NCI-H187 (cell line): ENCODE results near the gene ATAD5.
"Not testable (repeated sequence)": the region's sequence is repeated elsewhere in the genome, so short reads cannot be mapped to it uniquely, and the experiment has no call there.

Experiments used
- DNase-seq, 2 experiments: peaks; one replicate each; lab custom pipeline; 2025; lab: John Stamatoyannopoulos, UW

Gene ATAD5

GRCh38 chr17:30910151-30910550, 78.4 kb downstream of the ATAD5 start:
- not testable (repeated sequence) for DNase-seq

GRCh38 chr17:30913955-30914354, 82.2 kb downstream of the ATAD5 start:
- DNase-seq: no peak

GRCh38 chr17:30915833-30916611, 84.3 kb downstream of the ATAD5 start:
- DNase-seq: no peak

DNA sequence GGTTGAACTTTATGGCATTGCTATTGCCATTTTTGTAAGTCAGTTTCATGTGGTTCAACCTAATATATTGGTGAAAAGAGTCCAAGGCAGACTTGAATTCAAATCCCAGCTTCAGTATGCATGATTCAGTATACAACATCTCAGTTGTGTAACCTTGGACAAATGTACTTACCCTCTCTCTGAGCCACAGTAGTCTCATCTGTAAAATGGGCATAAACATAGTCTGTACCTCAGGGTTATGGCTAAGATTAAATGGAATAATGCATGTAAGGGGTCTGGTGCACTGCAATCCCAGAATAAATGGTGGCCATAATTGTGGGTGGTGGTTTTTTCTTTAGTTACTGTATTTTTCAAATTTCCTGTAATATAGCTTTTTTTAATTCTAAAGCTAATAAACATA, 85.3 kb downstream of the ATAD5 start:
- DNase-seq: no peak

GRCh38 chr17:30920282-30920681, 88.5 kb downstream of the ATAD5 start:
- DNase-seq: no peak

DNA sequence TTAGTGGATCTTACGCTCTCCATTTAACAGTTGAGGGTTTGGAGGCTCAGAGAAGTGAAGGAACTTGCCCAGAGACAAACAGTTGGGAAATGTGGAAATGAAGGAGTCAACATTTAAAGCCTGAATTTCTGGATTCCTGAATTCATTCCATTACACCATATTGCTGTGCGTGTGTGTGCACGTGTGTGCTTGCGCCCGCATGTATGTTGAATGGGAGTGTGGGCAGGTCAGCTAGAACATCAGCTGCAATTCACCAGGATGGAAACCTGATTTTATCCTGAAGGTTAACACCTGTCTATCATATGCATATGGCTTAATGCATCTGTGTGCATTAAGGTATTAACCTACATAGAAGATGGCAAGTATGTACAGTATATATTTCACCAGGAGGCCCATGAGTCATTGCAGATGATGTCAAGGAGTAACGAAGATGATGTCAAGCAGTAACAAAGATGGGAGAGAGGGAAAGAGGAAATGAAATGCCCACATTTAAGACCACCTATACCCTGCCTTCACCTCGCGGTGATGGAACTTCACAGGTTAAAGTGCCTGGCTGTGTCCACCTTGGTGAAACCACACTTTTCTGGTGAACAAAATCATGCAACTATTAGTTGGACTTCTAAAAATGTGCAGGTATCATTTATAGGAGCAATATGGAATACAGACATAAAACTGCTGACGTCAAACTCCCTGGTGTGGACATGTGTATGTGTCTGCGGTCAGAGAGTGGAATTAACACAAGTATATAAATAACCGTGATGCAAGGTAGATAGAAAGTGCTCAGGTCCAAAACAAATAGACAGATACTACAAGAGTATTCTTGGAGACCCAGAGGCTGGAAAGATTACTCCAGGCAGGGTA, 89.1 kb downstream of the ATAD5 start:
- no peak for DNase-seq

- no peak for DNase-seq
Observed at GRCh38 chr17:30921544-30922196, 89.9 kb downstream of the ATAD5 start, which contains the start of gene ADAP2. TSS of gene ADAP2 (plus strand) at chr17:30921945. CDS start at chr17:30922015, 70 bp downstream.

DNA sequence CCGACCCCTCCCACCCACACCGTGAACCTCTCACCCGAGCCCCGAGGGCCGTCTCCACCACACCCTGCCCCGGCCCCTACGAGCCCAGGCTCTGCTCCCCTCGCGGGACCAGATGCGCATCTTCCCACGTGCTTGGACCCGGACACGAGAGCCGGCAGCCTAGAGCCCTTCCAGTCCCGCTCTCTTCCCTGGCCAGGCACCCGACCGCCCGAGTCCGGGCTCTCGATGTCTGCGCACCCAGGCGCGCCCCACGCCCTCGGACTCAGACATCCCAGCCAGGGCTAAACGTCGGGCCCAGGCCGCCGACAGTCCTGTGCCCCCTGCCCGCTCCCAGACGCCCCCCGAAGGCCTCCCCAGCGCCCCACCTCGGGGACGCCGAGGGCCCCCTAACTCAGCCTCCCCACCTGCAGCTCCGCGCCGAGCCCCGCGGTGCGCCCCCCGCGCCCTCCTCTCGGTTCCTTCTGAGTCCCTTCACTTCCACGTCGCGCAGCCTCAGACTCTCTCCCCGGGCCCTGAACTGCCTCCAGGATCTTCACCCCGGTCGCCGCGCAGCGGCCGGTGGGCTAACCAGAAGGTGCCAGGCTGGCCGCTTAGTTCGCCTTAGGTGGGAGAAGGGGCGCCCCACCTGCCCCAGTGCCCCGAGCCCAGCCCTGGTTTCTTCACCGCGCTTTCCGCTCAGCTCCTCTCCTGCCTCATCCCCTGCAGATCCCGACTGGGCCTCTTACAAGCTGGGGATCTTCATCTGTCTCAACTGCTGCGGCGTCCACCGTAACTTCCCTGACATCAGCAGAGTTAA, 90.7 kb downstream of the ATAD5 start:
- no peak for DNase-seq

DNA sequence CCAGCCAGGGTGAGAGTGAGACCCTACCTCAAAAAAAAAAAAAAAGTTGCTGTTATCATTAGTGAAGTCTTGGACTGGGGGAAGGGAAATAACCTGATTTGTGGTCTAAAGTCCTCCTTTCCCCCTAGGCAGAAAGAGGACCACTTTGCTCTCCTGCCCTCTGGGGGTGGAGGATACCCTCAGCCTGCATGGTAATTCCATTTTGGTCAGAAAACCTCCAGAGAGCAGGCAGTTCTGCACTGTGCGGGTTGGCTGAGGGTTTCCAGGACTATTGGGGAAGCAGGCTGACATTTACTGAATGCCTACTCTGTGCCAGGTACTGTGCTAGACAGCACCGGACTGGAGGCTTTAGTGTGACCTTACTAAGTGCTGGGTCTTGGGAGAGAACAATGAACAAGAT, 92.6 kb downstream of the ATAD5 start:
- no peak for DNase-seq

- DNase-seq: no peak
Observed at GRCh38 chr17:30926516-30926915, 94.8 kb downstream of the ATAD5 start.

- DNase-seq: no peak
Observed at GRCh38 chr17:30927756-30928155, 96.0 kb downstream of the ATAD5 start.

GRCh38 chr17:30928584-30928983, 96.8 kb downstream of the ATAD5 start:
- no peak for DNase-seq

DNA sequence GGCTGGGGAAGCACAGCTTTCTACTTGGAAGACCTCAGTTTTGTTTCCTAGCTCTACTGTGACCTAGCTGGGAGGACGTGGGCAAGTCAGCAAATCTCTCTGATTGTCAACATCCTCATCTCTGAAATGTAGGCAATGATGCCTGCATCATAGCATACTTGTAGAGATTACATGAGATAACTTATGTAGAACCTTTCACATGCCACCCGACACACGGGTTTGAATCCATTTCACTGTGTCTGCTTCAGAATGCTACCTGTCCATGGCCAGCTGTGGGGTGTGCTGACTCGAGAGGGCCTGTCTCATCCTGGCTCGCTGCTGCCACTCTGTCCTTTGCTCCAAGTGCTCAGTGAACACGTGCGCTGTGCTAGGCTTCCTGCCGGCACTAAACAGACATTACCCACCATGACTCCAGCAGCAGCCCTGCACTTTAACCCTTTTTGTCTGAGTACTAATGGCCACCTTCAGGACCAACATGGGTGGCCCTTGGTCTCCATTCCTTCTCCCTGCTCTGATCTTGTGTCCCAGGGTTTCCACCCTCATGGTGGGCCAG, 97.4 kb downstream of the ATAD5 start:
- no peak for DNase-seq

DNA sequence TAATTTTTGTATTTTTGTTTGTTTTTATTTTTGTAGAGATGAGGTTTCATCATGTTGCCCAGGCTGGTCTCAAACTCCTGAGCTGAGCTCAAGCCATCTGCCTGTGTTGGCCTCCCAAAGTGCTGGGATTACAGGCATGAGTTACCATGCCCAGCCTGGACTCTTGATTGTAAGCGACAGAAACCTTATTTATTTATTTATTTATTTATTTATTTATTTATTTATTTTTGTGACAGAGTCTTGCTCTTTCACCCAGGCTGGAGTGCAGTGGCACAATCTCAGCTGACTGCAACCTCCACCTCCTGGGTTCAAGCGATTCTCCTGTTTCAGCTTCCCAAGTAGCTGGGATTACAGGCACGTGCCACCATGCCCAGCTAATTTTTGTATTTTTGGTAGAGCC, 98.1 kb downstream of the ATAD5 start:
- not testable (repeated sequence) for DNase-seq

DNA sequence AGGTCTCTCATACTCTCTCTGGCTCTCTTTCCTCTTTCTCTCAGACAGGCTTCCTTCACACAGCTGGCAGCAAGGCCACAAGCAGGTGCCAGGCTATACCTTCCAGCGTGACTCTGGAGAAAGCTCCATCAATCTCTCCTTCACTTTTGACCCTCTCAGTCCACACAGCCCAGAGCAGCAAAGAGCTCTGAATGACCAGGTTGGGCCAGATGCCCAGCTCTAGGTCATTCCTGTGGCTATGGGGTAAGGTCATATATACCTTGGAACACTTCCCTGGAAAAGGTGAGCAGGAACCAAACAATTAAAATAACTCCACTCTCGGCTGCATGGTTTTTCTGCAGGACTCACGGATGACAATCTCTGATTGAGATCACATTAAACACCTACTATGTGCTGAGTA, 98.7 kb downstream of the ATAD5 start:
- no peak for DNase-seq

GRCh38 chr17:30931582-30931981, 99.8 kb downstream of the ATAD5 start:
- not testable (repeated sequence) for DNase-seq

DNA sequence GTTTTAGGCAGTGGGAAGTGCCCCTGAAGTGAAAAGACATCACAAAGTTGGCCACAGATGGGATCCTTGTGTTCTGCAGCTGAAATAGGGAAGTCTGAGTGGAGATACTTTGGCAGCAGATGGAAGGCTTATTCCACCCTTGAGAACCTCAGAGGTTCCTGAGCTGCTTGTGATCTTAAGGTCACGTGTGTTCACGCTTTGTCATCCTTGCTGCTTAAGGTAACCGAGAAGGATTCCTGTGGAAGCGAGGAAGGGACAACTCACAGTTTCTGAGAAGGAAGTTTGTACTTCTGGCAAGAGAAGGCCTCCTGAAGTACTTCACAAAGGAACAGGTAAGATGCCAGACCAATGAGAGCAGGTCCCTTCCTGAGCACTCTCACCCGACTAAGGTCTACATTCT, 102.2 kb downstream of the ATAD5 start:
- DNase-seq: no peak

DNA sequence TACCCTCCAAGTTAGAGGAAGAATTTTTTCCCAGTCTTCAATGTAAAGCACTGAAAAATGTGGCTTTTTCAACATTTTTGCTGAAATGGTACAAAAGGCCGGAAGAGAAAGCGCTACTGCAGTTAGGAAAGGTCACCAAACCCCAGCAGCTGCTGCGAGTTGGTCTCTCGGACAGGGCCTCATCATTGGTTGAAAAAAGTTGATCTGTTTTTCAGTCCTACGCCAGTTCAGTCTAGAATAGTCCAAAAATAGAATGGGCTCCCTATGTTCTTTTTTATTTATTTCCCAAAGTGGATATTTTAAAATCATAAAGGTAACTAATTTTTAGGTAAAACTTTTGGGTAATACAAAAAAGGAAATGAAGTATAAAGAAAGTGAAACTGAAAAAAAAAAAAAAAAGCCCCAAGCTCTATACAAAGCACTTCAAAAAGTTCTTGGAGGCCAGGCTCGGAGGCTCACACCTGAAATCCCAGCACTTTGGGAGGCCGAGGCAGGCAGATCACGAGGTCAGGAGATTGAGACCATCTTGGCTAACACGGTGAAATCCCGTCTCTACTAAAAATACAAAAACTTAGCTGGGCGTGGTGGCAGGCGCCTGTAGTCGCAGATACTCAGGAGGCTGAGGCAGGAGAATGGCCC, 107.4 kb downstream of the ATAD5 start:
- no peak for DNase-seq

GRCh38 chr17:30942308-30943079, 110.7 kb downstream of the ATAD5 start:
- no peak for DNase-seq
